HG02884 (cell line): ENCODE results near the gene TNFRSF12A.

ENCODE experiments used
- ATAC-seq: cut with Tn5 transposase; IDR thresholded peaks from one replicate; pipeline ENCODE4 v1.9.1; 2021; ENCODE audit warnings: mild to moderate bottlenecking, moderate library complexity; ENCODE audit not compliant: unreplicated experiment

TNFRSF12A gene

DNA sequence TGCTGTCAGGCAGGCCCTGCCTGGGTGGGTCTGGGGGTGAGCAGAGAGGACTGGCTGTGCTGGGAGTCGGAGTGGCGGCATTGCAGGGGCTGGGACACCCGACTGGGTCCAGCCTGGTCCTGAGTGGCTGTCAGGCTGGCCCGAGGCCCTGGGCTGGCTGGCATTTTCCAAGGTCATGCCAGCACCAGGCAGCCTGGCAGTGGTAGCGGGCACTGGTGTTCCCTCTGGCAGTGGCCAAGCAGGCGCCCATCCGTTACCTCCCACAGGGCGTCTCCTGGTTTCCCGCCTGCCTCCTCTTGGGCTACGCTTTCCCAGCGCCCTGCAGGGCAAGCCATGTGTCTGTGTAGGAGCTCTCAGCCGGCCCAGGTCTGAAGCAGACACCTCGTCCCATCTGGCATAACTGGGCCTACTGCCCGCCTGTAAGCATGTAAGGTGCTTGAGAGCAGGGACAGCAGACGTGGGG is 34.2 kb upstream of the TNFRSF12A start:
- ATAC-seq, result no peak

DNA sequence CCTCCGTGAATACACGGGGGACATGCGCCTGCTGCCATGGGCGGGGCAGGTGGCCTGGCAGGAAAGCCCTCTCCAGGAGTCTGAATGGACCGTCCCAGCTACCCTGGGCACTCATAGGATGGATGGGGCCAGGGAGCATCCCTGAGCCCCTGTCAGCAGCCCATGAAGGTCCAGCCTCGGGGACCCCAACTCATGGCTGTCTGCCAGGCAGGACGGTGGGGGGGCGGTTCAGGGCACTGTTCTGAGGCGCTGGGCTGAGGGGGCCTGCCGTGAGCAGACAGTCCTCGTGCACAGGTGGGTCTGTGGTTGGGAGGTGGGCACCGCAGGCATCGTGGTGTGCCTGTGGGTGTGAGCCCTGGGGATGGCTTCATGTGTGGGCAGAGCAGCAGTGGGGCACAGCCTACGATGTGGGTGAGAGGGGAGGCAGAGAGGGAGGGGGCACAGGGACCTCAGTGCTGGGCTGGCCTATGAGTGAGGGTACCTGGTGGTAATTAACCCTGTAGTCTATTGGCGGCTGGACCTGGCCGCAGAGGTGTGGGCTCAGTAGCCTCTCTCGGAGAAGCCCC is 33.5 kb upstream of the TNFRSF12A start:
- ATAC-seq, result no peak

DNA sequence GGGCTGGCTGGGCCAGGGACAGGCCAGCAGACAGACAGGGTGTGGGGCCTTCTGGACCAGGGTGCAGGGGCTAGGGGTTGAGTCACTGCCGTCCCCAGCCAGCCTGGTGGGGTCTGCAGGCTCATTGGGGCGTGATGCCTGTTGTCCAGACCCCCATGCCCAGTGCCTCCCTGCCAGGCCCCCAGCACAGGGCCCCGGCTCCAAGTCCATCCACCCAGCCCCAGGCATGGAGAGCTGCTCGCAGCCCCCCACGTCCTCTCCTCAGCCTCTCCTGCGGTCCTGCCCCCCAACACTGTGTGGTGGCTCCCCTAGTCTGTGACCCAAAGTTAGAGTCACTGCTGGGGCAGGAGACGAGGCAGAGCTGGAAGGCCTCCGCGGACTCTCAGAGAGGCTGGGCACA is 32.9 kb upstream of the TNFRSF12A start:
- ATAC-seq, result no peak

DNA sequence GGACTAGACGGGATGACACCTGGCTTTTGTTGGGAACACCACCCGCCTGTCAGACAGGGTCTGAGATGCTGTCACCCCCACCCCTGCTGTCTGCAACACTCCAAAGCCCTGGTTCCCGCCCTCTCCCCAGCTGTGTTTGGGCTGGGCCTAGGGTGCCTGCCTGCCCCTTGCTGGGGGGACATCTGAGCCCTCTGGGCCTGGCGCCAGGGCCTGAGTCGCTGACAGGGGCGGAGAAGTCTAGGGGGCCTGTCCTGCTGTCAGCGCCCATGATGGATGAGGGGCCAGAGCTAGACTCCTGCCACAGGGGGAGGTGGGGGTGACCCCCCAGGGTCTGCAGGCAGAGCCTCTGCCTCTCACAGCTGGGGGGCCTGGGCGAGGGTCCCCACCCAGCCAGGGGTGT is 32.3 kb upstream of the TNFRSF12A start:
- no peak for ATAC-seq

DNA sequence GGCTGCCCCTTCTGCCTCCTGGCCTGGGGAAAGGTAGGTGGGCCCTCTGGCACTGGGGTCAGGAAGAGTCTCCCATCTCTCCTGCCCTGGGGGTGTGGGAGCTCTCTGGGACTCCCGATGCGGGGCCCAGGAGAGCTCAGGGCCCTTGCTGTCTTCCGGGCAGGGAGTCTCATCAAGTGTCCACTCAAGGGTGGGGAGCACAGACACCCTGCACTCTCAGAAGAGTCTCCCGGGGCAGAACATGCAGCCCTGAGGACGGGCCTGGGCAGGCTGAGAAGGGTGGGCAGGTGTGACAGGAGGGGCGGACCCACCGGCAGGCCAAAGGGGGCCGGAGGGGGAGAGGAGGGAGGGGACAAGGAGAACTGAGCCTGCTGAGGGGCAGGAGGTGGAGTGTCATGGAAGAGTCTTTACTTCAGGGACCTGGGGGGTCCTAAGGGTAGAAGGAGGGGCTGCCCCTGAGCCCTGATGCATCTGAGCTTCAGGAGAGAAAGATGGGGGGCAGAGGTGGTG is 31.5 kb upstream of the TNFRSF12A start:
- no peak for ATAC-seq

DNA sequence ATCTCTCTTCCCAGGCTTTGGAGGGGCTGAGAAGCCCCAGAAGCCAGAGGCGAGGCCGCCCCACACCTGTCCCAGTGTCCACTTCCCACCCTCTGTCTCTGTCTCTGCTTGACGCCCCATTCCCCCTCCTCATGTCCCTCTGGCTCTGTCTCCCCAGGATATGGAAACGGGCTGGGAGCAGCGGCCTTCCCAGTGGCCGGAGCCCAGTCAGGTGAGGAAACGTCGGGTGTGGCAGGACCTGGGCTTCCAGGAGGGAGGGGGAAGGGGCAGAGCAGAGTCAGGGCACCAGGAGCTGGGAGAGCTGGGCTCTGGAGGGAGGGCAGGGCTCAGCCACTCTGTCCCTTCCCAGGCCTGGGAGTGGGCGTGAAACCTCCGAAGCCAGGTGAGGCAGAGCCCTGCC is 29.3 kb upstream of the TNFRSF12A start:
- ATAC-seq, result no peak

DNA sequence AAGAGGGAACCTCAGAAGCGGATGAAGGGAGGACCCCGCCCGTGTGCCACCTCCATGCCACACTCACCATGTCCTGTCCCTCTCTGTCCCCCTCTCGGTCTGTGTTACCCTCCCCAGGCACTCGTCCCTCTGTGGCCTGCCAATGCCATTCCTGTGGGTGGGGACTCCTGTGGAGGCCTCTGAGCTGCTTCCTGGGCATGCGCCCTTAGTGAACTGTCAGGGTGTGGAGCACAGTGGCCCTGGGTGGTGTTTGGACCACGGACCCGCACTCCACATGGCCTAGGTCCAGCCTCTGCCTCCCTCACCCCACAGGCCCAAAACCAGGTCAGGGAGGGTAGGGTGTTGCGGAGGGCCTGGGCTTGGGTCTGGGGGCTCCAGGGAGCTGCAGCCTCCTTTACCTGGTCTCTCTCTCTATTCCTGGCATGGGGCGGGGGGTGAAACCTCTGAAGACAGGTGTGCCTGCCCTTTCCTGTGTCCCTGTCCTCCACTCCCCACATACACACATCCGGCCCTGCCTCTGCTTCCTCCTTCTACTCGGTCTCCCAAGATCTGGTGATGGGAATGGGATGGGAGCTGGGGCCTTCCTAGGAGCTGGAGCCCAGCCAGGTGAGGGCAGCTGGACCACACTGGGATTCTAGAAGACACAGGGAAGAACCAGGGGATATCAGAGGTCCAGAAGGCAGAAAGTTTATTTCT is 28.5 kb upstream of the TNFRSF12A start:
- no peak for ATAC-seq

DNA sequence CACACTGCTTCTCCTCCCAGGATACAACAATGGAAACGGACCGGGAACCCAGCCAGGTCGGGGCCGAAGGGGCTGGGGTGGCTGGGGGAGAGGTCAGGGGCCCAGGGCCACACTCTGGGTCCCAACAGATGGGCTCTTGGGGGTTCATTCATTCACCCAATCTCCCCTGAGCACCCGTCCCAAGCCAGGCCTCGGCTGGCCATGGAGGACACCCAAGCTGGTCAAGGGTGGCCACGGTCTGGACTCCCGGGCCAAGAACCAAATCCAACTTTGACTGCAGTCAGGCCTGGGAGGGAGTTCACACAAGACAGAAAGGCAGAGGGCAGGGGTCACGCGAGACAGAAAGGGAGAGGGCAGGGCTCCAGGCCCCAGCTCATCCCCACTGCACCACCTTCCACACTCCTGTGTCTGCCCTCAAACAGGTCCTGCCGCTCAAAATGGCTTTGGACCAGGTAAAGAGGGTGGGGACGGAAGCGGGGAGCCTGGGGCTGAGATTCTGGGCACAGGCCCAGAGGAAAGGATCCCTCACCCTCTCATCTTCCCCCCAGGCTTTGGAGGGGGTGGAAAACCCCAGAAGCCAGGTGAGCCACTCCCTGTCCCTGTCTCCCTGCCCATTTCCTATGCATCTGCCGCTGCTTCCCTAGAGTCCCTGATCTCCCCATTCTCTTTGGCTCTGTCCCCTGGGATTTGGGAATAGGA is 27.6 kb upstream of the TNFRSF12A start:
- no peak for ATAC-seq

DNA sequence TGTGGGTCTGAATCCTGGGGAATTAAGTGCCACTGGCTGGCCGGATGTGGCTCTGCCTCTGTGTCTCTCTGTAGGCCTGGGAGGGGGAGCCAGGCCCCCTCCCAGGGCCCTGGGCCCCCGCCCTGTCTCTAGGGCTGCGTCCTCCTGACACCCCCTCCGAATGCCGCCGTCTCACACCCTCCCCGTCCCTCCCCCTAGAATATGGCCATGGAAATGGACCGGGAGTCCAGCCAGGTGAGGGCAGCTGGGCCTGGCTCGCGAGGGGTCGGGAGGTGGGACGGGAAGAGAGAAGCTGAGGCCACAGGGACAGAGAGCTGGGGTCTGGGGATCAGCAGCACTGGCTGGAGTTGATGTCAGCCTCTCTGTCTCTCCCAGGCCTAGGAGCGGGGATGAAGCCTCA is 23.9 kb upstream of the TNFRSF12A start:
- no peak for ATAC-seq

DNA sequence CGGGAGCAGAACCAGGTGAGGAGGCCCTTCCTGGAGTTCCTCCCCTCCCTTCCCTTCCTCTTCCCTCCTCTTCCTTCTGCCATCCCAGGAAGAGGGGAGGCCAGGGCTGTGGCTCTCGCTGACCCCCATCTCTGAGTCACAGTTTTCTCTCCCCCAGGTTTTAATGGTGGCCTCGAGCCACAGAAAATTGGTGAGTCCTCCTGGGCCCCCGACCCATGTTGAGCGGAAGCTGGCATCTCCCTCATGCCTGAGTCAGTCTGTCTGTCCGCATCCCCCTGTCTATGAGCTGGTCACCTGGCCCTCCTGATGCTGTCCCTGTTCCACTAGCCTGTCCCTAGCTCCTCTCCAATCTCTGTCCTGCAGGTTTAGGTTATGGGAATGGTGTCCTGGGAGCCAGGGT is 20.2 kb upstream of the TNFRSF12A start:
- no peak for ATAC-seq

DNA sequence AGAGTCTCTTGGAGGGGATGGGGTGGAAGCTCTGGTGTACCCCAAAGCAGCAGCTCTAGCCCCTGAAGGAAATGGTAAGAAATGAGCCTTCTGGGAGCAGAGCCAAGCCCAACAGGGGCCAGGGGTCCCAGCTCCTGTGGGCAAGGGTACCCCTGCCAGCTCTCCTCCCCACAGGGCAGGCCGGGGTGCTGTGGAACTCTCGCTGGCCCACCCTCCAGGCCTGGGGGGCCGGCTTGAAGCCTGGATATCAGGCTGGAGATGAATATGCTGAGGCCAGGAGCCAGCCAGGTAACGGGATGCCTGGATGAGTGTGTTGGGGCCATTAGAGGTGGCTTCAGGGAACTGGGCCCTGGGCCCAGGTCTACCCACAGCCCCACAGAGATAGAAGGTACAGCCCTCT is 19.6 kb upstream of the TNFRSF12A start:
- ATAC-seq, result no peak

DNA sequence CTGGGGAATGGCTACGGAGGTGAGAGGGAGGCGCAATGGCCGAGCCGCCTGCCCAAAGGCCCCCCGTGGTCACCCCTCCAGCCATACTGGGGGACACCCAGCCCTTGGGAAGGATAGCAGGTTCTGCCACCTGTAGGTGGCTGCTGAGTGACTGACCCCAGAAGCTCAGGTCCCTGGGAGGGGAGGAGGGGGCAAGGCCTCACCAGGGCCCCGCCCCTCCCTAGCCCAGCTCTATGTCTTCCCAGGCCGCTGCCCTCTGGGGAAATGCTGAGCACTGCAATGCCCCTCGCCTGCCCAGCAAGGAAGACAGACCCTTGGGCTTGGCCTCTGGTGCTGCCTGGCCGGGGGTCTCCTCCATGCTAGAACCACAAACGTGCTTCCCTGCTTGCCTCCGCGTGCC is 18.9 kb upstream of the TNFRSF12A start:
- no peak for ATAC-seq

DNA sequence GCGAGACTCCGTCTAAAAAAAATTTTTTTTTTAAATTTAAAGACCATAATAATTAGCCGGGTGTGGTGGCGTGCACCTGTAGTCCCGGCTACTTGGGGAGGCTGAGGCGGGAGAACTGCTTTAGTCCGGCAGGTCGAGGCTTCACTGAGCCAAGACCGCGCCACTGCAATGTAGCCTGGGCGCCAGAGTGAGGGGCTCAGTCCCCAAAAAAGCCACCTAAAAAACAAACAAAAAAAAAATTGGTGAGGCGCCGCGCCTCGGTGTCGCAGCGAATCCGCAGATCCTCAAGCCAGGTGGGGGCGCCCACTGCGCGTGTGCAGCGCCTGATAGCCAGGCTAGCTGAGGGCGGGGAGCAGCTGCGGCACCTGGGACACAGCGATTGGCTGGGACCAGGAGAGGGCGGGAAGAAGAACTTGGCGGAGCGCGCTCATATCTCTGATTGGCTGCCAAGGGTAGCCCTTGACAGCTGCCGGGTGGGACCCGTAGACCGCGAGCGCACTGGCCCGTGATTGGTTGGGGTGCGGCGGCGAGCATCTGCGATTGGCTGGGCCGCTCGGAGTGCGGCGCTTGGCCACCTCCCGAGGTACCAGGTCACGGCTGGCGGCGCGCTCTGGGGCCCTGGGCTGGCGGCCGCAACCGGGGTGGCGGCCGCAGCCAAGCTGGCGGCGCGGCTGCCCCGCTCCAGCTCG is 16.4 kb upstream of the TNFRSF12A start:
- ATAC-seq, result peak; percentile 96

DNA sequence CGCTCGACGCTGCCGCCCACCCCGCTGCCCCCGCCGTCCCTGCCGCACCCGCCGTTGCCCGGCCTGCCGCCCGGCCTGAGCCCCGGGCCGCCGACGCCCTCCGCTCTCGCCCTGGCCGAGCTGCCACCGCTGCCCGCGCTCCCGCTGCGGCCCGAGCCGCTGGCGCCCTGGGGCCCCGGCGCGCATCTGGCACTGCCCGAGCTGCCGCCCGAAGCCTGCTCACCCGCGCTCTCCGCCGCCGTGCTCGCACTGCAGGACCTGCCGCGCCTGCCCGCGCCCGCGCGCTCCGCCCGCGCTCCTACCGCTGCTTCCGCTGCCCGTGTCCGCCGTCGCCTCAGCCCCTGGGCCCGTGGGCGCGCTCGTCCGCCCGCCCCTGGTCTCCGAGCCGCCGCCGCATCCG is 15.8 kb upstream of the TNFRSF12A start:
- no peak for ATAC-seq

DNA sequence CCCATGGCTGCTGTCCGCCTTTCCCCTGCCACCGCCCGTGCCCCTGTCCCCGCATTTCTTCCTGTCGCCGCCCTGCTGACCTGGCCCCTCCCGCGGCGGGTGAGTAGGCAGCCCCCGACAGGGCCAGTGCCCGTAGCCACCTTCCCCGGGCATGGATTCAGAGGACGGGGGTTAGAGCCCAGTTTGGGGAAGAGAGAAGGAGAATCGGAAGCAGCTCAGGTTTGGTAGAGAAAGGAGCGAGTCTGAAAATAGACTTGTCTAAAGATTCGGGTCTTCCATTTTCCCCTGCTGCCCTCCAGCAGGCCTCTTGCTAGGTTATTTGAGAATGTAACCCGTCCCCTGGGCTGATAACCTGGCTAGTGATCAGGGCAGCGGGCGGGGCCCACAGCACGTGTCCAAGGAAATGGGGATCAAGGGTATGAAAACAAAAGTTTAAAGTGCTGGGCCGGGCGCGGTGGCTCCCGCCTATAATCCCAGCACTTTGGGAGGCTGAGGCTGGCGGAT is 15.3 kb upstream of the TNFRSF12A start:
- ATAC-seq, result no peak

DNA sequence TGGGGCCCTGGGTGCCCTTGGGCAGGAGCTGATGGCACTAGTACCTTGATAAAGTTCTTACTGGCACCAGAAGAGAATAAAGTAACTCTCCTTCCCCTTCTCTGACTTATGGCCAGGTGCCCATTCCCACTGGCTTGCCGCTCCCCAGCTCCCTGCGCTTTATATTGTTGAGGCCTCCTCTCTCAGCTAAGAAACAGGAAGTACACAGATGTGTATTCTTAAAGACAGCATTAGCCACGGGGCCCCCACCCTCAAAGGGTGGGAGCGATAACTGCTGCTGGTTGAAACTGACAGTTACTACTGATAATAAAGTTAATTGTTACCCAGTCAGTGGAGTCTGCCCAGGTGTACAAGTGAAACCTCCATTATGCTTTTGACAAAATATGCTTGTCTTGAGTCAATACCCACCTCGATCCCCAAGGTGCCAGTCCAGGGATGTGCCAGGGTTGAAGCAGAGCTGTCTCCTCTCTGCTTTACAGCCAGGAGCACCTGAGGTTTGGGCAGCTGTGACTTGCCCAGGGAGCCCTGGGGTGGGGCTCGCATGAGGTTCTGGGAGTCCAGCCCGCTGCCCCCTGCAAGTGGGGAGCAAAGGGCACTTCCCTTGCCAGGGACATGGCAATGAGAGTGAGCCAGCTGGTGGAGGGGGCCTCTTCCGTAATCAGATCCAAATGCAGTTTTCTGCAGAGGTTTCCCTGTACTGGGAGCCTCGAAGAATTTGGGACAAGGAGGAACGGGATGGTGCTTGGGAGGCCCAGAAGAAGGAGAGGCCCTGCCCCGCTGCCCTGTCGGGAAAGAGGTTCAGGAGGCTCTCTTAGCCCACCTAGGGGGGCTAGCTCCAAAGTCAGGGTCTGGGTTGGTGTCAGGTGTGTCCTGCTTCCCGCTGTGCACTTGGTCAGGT is 12.9 kb upstream of the TNFRSF12A start:
- ATAC-seq, result no peak

DNA sequence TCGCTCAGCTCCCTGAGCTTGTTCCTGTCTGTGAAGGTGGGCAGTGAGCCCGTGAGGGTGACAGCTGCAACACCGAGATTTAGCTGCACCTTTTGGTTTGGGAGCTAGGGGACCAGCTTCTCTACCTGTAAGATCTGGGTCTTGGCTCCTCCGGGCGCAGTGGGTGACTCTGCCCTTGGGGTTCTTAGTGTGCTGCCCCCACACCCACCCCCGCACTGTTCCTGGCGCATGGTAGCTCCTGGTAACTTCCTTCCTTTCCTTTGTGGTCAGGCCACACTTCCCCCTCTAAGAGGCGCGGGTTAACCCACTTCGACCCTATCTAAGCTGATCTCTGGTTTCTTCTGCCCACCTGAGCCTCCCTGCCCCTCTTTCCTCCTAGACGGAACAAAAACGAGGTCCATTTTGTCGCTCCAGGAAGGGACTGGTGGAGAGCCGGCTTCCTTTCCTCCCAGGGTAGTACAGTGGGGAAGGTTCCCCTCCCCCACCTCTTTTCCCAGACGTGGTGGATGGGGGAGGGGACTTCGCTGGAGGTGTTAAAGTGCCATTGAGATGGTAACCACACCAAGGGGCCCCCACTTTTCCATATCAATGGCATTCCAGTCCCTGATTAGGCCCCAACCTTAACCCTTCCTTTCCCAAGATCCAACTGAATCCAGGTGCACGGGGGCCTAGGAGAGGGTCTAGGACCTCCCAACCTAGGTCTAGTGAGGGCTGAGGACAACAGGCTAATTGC is 12.0 kb upstream of the TNFRSF12A start:
- no peak for ATAC-seq

DNA sequence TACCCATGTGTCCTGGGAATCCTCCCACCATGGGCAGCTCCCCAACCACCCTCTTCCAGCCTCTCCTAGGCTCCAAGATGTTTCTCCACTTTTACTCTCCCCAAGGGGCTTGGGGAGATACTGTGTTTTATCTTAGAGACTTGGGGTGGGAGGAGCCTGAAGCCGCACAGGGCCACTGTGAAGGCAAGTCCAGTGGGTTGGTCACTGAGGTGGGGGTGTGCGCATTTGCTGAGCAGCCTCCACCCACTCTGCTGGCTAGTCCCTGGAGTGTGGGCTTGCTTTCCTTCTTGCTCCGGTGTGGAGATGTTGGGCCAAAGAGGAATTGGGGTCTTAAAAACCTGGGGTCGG is 11.5 kb upstream of the TNFRSF12A start:
- no peak for ATAC-seq

DNA sequence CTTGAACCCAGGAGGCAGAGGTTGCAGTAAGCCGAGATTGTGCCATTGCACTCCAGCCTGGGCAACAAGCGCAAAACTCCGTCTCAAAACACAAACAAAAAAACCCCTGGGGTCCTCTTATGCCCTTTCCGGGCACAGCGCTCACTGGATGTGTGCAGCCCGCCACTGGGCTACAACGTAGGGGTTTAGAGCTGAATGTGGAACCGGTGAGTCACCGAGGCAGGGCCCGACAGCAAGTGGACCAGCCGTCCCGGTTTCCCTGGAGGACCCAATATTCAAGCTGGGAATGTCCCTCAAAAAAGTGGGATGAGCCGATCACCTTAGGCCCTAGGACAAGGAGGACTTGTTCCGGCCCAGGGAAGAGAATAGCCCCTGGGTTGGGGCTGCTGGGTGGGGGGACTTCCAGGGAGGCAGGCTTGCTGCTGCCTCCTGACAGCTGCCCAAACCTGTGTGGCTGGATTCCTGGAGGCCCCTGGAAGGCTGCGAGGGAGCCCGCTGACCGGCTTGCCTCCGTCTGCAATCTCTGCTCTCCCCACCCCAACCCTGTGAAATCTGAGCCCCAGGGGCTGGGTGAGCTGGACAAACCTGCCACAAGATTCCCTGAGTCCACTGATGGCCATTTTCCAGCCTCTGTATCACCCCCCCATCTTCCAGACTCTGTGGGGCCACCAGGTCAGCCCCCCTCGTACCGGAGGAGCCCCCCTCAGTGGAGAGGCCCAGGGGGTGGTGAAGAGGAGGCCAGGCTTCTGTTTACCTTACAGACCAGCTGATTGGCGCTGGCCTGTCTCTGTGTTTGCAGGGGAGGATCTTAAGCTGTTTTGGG is 10.4 kb upstream of the TNFRSF12A start:
- ATAC-seq, result no peak
